NCI-H345 treated with DMSO at 0.1 percent for 48 hours (cell line): ENCODE measurements around the gene STK32A.

Experiments
- DNase-seq: peaks from one replicate; lab custom pipeline; 2025; ENCODE audit not compliant: unreplicated experiment; lab: John Stamatoyannopoulos, UW

Gene STK32A

DNA sequence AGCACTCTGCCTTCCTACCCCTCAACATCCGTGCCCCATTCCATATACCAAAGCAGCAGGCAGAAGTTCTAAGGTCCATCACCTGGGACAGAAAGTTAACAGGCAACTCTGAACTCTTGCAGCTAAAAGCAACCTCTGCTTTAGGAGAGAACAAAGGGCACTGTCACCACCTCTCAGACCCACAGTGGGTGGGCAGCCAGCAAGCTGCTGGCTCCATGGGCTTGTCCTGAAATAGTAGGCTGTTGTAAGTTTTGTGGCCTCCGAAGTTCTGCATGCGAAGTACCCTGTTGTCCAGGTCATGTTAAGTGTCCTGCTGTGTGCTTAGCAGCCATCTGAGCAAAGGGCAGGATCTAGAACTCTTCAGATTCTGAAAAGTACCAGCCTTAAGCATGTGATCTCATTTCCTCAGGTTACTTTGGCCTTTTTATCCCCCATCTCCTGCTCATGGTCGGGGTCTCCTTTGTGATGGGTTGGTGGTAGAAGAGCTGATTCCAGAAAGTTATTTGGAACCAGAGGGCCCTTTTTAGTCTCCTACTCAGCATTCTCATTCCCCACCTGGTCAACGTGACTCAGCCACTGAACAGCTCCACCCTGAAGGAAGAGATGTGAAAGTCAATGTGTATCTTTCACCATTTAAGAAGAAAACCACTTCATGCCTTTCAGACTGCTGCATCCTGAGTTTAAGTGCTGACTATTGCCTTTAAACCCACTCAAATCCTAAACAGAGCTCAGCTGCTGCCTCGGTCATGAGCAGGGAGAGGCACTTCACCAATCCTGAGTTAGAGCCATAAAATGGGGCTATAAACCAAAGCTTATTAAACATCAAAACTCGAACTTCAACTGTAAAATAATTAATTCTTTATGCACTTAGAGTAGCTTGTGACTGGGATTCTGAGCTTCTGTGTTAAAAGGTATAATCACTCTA, 153.6 kb downstream of the STK32A start:
- peak; percentile 12 for DNase-seq

DNA sequence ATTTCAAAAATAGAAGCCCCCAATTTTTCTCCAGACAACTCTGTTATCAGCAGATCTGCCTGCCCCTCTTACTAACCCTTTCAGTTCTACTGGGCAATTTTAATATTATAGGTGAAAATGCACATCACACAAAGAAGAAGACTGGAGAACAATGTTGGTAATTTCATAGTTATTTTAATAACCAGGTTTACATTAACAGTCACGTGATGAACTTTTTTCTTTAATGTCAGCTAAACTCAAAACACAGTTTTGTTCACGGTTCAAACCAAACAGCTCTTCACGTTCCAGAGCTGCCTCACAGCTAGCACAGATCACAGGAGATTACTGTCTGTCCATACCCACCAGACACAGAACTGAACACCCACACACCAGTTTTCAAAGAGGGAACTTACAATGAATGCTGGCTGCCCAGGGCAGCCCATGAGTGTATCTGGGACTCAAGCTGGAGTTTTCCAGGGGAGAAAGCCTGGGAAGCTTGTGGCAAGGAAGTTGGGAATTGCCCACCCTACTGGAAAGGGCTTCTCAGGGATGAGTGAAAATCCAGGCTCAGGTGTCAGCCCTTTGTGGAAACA, 155.9 kb downstream of the STK32A start:
- no peak for DNase-seq

DNA sequence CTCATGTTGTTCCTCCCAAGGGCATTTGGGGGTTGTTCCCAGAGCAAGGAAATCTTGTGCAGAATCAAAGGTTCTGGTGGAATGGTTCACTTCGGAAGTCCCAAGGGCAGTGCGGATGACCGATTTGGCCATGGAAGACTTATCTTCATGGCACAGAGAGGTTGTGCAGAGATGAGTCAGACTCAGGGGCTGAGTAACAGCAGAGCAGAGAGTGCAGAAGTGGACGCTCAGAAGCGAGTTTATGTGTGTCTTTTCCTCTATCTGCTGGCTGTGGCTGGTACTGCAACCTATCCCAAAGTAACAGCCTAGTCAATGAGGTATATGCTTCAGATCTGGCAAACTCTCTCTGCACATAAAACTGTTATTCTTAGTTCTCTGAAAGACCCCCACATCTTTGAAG, 157.0 kb downstream of the STK32A start:
- DNase-seq: no peak

DNA sequence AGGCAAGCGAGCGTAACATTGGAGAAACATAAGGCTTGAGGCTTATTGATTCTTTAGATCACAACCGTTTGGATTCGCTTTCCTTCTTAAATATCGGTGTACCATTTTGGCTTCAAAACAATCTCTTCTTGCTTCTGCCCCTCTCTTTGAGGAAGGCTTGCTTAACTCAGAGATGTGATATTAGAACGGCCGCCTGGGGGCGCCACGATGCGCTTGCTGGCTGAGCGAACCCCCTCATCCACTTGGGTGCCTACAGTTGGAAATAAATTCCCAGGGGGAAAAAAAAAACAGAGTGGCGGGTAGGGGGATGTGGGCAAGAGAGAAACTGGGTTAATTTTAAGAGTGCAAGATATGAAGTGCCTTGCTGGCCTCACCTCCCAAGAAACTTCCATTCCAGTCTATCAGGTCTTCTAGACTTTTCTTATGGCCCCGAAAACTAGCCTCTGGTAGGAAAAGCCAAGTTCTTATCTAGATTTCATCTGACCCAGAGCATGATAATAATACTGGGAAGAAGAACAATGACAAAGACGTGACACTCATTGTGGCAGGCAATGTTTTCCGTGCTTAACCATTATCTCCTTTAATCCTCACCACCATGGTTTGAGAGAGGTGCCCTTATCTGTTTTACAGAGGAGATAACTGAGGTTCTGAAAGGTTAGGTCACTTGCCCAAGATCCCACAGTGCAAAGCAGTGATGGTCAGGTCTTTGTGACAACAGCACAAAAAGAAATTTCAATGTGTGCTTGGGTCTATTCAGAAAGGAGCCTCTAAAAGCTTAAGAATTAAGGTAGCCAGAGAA, 159.2 kb downstream of the STK32A start:
- DNase-seq: no peak

DNA sequence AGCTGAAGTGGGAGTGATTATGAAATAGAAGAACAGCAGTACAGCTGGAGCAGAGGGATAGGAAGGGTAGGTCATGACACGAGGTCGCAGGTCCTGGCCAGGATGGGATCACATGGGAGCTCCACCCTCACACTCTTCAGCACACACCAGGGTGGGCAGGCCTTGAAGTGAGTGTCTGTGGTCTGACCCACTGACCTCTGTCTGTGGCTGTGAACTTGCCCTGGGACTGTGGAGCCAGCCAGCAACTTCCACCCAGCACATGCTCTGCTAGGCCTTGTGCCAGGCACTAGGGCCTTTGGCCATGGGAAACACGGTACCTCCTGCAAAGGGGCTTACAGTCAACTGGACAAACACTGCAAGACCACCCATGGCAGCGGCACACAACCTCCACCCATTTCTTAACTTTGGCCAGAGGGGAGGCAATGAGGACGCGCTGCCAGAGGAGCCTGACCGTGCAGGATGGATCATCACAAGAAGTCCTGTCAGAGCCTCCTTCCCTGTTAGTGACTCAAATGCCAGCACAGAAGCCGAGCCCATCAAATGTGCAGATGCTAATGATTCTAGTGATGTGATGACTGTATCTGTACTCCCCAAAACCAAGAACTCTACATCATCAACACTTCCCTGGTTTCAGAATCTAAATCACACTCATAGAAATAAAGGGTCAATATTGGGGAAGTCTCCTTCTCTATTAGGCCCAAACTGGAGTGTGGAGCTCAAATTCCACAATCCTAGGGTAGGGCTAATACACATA, 161.4 kb downstream of the STK32A start:
- no peak for DNase-seq

DNA sequence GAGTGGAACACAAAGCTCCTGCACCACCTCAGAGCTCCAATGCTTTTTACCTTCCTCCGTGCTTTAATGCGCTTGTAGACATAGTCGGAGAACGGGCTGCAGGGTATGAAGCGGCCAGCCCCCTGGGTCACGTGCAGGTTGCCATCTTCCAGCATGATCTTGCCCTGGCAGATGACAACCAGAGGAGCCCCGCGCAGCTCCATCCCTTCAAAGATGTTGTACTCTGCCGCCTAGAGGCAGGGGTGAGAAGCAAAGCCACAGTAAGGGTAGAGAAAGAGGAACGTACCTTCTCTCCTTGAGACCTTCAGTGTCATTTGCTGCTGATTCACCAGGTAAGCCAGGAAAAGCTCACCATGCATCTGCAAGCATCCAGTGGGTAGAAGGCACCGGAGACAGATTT, 162.8 kb downstream of the STK32A start:
- no peak for DNase-seq

DNA sequence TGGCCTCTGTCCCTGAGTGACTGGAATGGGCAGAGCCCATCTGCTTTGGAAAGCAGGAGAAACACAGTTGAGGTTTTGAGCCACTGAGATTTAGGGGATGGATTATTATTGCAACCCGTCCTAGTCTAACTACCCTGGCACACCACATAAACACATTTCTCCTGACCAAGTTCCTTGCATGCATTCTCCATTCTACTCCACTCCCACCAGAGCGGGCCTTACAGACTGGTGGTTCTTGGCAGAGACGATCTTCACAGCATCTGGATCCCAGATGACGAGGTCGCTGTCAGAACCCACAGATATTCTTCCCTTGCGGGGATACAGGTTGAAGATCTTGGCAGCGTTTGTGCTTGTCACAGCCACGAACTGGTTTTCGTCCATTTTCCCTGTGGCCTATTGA, 164.0 kb downstream of the STK32A start:
- DNase-seq: no peak

DNA sequence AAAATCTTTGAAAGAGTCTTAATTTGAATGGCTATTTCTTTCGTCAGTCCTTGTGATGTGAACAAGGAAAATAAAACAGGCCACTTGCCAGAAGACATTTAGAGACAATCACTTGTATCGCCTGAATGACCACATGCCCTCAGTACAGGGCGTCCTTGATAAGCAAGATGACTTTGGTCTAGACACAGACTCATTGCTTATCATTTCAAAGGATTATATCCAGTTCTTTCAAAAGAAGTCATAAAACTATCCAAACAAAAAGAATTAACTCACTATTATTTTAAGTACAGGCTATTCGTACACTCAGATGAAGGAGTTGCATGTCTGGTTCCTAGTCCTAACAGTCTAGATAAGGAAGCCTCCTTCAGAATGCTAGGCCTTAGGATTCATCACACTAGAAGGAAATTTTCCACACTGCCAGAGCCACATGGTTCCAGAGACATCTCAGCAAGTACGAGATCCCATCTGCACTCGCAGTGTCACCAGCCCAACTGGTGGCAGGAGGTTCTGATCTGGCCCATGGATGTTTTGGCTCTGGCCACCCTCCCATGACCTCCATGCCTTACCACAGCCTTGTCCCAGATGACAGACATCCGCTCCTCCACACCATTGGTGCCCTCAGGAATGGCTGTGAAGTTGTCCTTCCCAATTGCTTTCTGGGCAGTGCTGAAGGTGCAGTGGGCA, 165.4 kb downstream of the STK32A start:
- DNase-seq: no peak

DNA sequence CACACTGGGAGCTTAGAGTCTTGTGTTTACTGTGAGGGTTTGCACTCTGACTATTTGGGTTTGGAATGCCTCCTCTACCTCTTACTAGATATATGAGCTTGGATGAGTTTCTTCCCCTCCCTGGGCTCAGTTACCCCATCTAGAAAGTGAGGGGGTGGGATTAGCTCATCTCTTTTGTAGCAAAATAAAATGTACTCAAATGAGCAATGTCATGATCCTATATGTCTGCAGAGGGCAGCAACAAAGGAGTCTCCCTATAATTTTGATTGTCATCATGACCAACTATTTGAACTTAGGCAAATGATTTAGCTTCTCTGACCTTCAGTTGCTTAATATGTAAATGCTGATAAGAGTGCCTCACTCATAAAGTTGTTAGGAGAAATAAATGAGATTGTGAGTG, 166.1 kb downstream of the STK32A start:
- DNase-seq: no peak

DNA sequence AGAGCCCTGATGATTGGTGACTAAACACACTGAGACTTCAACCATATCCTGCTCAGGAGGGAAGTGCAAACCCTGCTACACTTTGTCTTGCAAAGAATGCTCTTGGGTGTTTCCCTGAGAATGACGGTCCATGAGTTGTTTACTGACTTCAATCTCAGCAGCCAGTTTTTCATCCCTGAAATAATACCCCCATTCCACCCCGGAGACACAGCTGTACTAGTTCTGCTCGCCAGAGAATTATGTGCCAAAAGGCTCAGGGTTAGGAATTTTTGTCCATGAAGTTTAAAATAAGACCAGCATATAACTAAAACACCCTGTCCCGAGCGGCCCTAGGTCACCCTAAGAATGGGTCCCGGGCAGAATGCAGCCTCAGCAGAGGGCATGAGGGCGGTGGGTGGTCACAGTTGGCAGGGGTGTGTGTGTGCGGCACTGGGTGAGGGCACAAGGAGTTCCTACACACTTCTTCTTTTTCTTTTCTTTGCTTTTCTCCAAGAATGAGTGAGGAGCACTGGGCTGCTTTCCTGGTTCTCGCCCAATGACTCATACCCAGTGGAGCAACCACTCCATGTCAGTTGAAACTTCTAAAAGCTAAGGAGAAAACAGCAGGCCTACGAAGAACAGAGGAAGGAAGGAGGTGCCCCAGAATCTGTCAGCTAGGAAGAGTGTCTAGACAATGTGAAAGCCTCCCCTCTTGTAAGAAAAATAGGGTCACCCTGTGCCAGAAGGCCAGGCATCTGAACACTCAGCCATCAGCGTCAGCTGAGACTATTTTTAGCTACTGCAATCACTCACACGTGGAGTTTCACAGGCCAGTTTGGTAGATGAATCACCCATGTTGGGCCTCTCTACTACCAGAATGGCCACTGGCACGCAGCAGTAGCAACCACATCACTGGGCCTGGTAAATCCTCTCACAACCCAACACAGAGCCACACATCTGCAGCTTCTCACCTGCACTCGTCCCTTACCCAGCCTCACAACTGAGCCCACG, 169.1 kb downstream of the STK32A start:
- DNase-seq: no peak

DNA sequence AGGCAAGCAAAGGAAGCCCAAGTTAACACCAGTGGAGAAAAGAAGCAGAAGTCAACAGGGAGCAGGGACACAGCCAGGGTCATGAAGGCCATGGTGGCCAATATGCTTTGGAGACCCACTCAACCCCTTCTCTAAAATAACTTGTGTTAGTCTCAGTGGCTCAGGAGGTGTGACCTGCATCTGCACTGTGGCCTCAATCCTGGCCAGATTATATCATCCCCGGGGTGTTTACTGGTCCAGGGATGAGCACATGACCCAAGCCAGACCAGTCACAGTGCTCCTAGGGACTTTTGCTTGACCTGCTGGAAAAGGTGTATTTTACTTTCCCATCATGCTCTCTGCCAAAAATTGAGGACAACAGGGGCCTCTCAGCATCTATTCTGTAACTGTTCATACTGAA, 169.9 kb downstream of the STK32A start:
- DNase-seq: no peak

DNA sequence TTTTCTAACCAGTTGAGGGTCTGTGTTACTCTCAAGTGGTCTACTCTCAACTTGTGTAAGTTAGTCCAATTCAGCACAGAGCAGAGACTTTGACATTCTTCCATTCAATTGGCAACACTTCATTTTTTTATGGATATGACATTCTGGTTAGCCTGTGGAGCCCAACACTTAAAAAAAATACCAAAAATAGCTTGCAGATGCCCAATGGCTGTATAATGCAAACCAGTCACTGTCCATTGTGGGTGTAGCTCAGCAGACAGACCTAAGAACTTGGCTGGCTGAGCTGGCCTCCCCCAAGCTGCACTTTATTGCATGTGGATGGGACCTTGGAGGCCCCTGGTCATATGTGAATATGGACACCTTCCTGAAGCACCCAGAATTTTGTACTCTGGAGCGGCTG, 171.8 kb downstream of the STK32A start:
- DNase-seq: no peak

DNA sequence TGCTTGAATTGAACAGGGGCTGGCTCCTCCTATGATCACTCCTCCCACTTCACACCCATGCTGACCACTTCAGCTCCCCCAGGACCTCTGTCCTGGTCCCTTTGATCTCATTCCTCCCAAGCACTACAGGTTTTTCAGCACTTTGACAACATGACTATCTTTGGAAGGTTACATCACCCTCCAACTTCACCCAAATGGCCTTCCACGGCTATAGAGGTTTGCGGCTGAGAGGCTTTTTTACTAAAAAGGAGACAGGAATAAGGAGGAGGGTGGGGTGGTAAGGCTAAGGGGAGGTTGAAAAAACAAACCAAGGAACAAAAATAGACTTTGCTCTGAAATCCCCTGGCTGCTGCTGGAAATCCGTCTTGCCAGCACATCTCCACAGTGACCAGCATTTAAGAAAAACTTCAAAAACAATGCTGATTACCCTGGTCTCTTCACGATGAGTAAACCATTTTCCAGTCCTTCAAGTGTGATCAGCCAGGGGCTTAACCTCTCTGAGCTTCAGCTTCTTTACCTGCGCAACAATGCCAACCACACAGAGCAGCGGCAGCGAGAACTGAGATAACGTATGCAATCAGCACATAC, 172.4 kb downstream of the STK32A start:
- DNase-seq: no peak

DNA sequence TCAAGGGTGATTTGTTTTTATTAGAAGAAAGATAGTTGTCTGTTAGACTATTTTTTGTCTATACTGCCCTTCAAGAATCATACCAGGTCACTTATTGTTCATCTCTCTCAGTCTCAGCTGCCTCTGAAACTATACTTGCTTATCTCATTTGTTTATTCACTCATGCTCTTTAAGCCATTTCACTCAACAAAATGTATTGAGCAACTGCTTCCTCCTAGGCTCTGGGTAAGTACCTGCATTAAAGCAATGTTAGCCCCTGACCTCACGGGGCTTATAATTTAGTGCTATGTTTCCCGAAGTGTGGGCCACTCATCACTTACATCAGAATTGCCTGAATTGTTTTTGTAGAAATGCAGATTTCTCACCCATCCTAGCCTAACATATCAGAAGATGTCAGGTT, 174.2 kb downstream of the STK32A start:
- no peak for DNase-seq

DNA sequence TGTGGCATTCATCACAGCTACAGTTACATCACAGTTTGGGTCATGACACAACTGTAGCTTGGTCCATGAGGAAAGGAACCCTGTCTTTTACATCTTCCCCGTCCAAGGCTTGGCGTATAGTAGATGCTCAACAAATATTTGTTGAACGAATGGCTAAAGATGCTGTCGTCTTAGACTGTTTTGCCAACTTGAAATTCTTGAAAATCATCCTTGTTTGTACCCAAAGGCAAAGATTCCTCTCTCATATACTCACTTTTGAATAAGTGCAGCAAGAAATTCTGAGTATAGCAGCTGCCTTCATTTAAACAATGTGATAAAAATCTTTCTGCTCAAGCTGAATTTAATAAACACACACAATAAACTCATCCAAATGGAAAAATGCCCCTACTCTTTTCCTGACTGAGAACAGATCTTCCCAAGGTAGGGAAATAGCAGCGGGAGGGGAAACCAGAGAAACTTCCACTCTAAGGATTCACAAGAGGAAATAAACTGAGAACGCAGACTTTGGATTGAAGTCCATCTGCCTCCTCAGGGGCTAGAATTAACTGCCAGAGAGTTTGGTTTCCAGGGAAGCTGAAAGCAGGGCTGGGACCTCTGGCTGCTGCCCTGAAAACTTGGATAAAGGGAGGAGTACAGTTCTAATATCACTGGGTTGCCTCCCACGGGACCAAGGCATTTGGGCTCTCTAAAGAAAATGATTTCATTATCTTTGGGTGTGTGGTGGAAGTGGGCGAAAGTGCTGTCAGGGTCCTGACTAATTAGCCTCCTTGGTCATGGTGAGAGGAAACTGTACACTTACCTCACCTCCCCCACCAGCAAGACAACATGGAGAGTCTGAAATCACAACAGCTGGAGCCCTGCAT, 175.9 kb downstream of the STK32A start:
- no peak for DNase-seq

DNA sequence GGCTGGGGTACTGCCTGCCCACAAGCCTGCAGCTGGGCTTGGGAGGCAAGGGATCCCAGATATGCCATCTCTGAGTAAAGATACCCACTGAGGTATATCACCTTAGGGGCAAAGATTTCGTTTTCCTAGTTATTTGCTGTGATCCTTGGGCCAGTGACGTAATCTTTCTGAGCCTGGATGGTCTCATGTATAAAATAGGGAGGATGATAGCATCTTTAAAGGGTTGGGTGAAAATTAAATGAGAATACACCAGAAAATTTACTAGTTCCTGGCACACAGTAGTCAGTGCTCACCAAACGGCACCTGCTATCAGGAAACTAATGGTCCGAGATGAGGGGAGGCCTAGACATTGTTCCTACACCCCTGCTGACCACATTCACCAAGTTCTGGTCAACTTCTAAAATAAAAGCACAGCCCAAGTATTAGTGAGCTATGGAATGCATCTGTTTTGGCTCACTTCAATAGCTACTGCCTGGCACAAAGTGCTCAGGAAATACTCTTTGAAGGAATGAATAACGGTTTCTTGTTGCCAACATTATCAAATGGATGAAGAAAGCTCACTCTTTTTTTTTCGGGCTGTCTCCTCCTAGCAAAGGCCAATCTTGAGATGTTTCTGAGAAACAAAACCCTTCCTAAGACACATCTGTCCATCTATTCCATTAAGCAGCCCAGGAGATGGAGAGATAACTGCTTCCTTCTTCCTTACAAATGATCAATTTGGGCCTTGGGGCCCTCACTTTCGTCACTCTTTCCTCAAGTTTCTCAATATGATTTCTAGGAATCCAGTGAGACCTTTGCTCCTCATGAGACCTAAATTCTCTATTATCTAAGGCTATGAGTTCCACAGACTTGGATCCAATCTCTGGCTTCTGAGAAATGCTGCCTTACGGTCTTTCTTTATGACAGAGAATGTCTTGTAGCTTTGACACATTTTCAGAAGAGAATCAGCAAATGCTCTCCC, 176.8 kb downstream of the STK32A start:
- no peak for DNase-seq

DNA sequence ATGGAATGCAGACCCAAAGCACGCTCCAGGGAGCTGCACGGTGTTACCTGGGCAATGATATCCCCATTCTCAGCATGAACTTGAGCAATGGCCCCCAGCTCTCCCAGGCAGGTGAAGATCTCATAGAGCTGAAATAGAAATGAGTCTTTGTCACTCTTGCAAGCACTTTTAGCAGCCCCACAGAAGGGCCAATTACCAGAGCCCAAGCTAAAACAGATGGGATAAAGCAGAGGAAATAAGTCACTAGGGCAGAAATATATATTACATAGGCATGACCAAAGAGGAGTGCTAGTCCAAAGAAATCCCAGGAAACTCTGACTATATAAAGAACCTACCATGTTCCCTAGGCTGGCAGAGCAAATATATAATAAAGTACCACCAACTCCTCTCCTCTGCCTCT, 177.7 kb downstream of the STK32A start:
- no peak for DNase-seq
